A549 (cell line): ENCODE results near the gene RAI14. TPM values are rescaled to one million over a fixed set of nuclear protein-coding genes. Genes with fewer than 3 reads are reported as not detected.

ENCODE experiments used
- ATAC-seq, 2 experiments: fragments of 200-7000 bp in 1 of 2; fragments of >200 bp in 1 of 2; cut with Nextera tagmentation in 1 of 2; cut with Tn5 transposase in 1 of 2; 3 replicates each; pipeline versions ENCODE4 v1.8.0 to v1.9.1; 2018 to 2020; ENCODE audit warnings: mild to moderate bottlenecking in 1 of 2, moderate library complexity in 1 of 2
- CTCF ChIA-PET: fragments of 300-600 bp; sonication (Branson Sonifier 250); formaldehyde crosslinking; extraction: SDS; loops from one replicate; lab custom pipeline; 2021; ENCODE audit warnings: antibody characterized with exemption, inconsistent platforms; lab: Yijun Ruan, JAX
- POLR2A ChIA-PET: fragments of 350-600 bp; formaldehyde crosslinking; extraction: SDS; loops from one replicate; lab custom pipeline; 2021; ENCODE audit warnings: antibody characterized with exemption, inconsistent platforms; lab: Yijun Ruan, JAX
- DNase-seq, 2 experiments: peaks; one replicate each; pipeline versions ENCODE4 v3.0.0 to v3.0.0-alpha.2; 2011 to 2016; ENCODE audit warnings: low read depth in 1 of 2, low spot score in 1 of 2
- FAIRE-seq: peaks from 2 replicates; lab custom pipeline; 2011; peaks lifted over from hg19 to GRCh38; lab: Jason Lieb, UNC
- H3K27ac ChIP-seq, 2 experiments: fragments of >200 bp; sonication (Bioruptor Twin); formaldehyde crosslinking; 3 replicates each; pipeline ENCODE4 v1.5.1; 2016 to 2017
- H3K4me1 ChIP-seq: fragments of >200 bp; sonication (Bioruptor Twin); formaldehyde crosslinking; 3 replicates; pipeline ENCODE4 v1.6.1; 2016
- H3K4me2 ChIP-seq: fragments of >200 bp; sonication (Bioruptor Twin); formaldehyde crosslinking; 3 replicates; pipeline ENCODE4 v1.6.1; 2016
- H3K4me3 ChIP-seq: fragments of >200 bp; sonication (Bioruptor Twin); formaldehyde crosslinking; 3 replicates; pipeline ENCODE4 v1.5.1; 2016
- H3K9me3 ChIP-seq: fragments of >200 bp; sonication (Bioruptor Twin); formaldehyde crosslinking; 3 replicates; pipeline ENCODE4 v1.6.1; 2016
- CBX8 ChIP-seq: fragments of 200-600 bp; sonication (generic); IDR thresholded peaks from 2 replicates; pipeline ENCODE4 v1.6.1; 2016
- CEBPB ChIP-seq, 2 experiments: fragments of >200 bp in 1 of 2; sonication (Bioruptor Twin) in 1 of 2; formaldehyde crosslinking in 1 of 2; IDR thresholded peaks; 2 replicates each; pipeline ENCODE4 v1.6.1; 2012 to 2016
- CTCF ChIP-seq: fragments of >200 bp; sonication (Bioruptor Twin); formaldehyde crosslinking; IDR thresholded peaks from 3 replicates; pipeline ENCODE4 v1.5.1; 2016
- ELK1 ChIP-seq: fragments of 150-350 bp; IDR thresholded peaks from 2 replicates; pipeline ENCODE4 v1.6.1; 2014; ENCODE audit warnings: low read depth, mild to moderate bottlenecking, low read length
- ESRRA ChIP-seq: fragments of 150-350 bp; IDR thresholded peaks from 2 replicates; pipeline ENCODE4 v1.6.1; 2014; ENCODE audit warnings: mild to moderate bottlenecking, low read length, borderline replicate concordance
- FOSL2 ChIP-seq, 2 experiments: fragments of 450-650 bp in 1 of 2; fragments of >200 bp in 1 of 2; sonication (Bioruptor Twin) in 1 of 2; formaldehyde crosslinking; IDR thresholded peaks; 2 replicates each; pipeline versions ENCODE4 v1.5.0 to v1.6.1; 2016 to 2020; ENCODE audit warnings: mild to moderate bottlenecking in 1 of 2, moderate library complexity in 1 of 2
- GATA3 ChIP-seq: IDR thresholded peaks from 2 replicates; pipeline ENCODE4 v1.6.1; 2012; ENCODE audit warnings: borderline replicate concordance
- HES2 ChIP-seq: fragments of >200 bp; sonication (Bioruptor Twin); formaldehyde crosslinking; IDR thresholded peaks from 2 replicates; pipeline ENCODE4 v1.6.1; 2016
- HOXB5 ChIP-seq: fragments of 250-450 bp; sonication (Bioruptor Pico); IDR thresholded peaks from 2 replicates; pipeline ENCODE4 v1.5.0; 2020; ENCODE audit warnings: mild to moderate bottlenecking, moderate library complexity
- KDM5A ChIP-seq: fragments of 200-600 bp; sonication (generic); IDR thresholded peaks from 2 replicates; pipeline ENCODE4 v1.6.1; 2016; ENCODE audit warnings: antibody characterized with exemption, mild to moderate bottlenecking
- MAX ChIP-seq: IDR thresholded peaks from 2 replicates; pipeline ENCODE4 v1.6.1; 2012
- MAZ ChIP-seq: fragments of 150-350 bp; IDR thresholded peaks from 2 replicates; pipeline ENCODE4 v1.6.1; 2014; ENCODE audit warnings: antibody characterized with exemption, low read depth, low read length, borderline replicate concordance
- NR3C1 ChIP-seq: fragments of >200 bp; sonication (Bioruptor Twin); formaldehyde crosslinking; IDR thresholded peaks from 3 replicates; pipeline ENCODE4 v1.6.1; 2017
- PBX3 ChIP-seq: IDR thresholded peaks from 2 replicates; pipeline ENCODE4 v1.6.1; 2012
- POLR2A ChIP-seq: IDR thresholded peaks from 2 replicates; pipeline ENCODE4 v1.6.1; 2012; ENCODE audit warnings: mild to moderate bottlenecking, low read length
- RAD21 ChIP-seq, 2 experiments: fragments of >200 bp in 1 of 2; sonication (Bioruptor Twin) in 1 of 2; formaldehyde crosslinking in 1 of 2; IDR thresholded peaks in 1 of 2; conservative IDR thresholded peaks in 1 of 2; 2 replicates in 1 of 2; 3 replicates in 1 of 2; pipeline ENCODE4 v1.6.1; 2012 to 2018; ENCODE audit warnings: inconsistent platforms in 1 of 2
- RARB ChIP-seq: fragments of 250-450 bp; sonication (Bioruptor Pico); IDR thresholded peaks from 2 replicates; pipeline ENCODE4 v1.8.0; 2021; ENCODE audit warnings: mild to moderate bottlenecking, moderate library complexity
- RCOR1 ChIP-seq: fragments of 150-350 bp; IDR thresholded peaks from 2 replicates; pipeline ENCODE4 v1.6.1; 2014; ENCODE audit warnings: antibody characterized with exemption, low read length, low read depth
- REST ChIP-seq: fragments of 200-600 bp; sonication (generic); IDR thresholded peaks from 2 replicates; pipeline ENCODE4 v1.6.1; 2016; ENCODE audit warnings: antibody characterized with exemption, mild to moderate bottlenecking, moderate library complexity
- RFX5 ChIP-seq: fragments of 450-650 bp; IDR thresholded peaks from 2 replicates; pipeline ENCODE4 v1.7.1; 2014; ENCODE audit warnings: antibody characterized with exemption, mild to moderate bottlenecking, moderate library complexity
- RNF2 ChIP-seq: fragments of 200-600 bp; sonication (generic); IDR thresholded peaks from 2 replicates; pipeline ENCODE4 v1.6.1; 2016; ENCODE audit warnings: low read depth, mild to moderate bottlenecking, antibody characterized with exemption, moderate library complexity, borderline replicate concordance
- SMC3 ChIP-seq: fragments of >200 bp; sonication (Bioruptor Twin); formaldehyde crosslinking; IDR thresholded peaks from 3 replicates; pipeline ENCODE4 v1.6.1; 2018; ENCODE audit warnings: inconsistent platforms
- TFCP2L1 ChIP-seq: fragments of 250-450 bp; sonication (Bioruptor Pico); IDR thresholded peaks from 2 replicates; pipeline ENCODE4 v1.5.0; 2021; ENCODE audit warnings: mild to moderate bottlenecking
- TP53 ChIP-seq: fragments of 250-450 bp; sonication (Bioruptor Pico); IDR thresholded peaks from 2 replicates; pipeline ENCODE4 v1.5.0; 2021; ENCODE audit warnings: mild to moderate bottlenecking, moderate library complexity
- ZFP36 ChIP-seq: fragments of 450-650 bp; IDR thresholded peaks from 2 replicates; pipeline ENCODE4 v1.6.1; 2014; ENCODE audit warnings: borderline replicate concordance; ENCODE audit not compliant: partially characterized antibody
- ZNF302 ChIP-seq: fragments of 250-450 bp; sonication (Bioruptor Pico); IDR thresholded peaks from 2 replicates; pipeline ENCODE4 v1.9.0; 2021; ENCODE audit warnings: inconsistent platforms, mild to moderate bottlenecking, moderate library complexity
- ZSCAN20 ChIP-seq: fragments of 250-450 bp; sonication (Bioruptor Pico); IDR thresholded peaks from 2 replicates; pipeline ENCODE4 v1.8.0; 2022; ENCODE audit warnings: mild to moderate bottlenecking, moderate library complexity
- WGBS: methylation state at CpG from one replicate; pipeline ENCODE4 v1.1.6; 2017; ENCODE audit errors: missing lambda C conversion rate; 5-methylcytosine and 5-hydroxymethylcytosine counted together
- polyA plus RNA-seq, 4 experiments: library from polyadenylated mRNA; depleted of rRNA in 3 of 4; stranded (reverse); fragments of >200 nt; fragmentation: RNase III in 1 of 4; extraction: RNeasy Plus Mini Kit Qiagen cat#74134 plus additional on column Dnase treatment in 1 of 4; gene quantifications; 2 replicates in 3 of 4; 3 replicates in 1 of 4; pipeline ENCODE4 v1.2.3, GENCODE V29; 2011 to 2017

The RAI14 gene
- polyA plus RNA-seq, 2 of the 4 experiments (the other 2 are of a cell fraction) = 71.9 to 97.7 TPM

GRCh38 chr5:34728236-34728635, 72.1 kb downstream of the RAI14 start:
- DNase-seq (no peak), FAIRE-seq (no peak), ATAC-seq (no peak)
- H3K4me2 ChIP-seq = no peak overlapping the region
- no peak overlapping the region for H3K4me3 ChIP-seq
- TF ChIP-seq RFX5 (no peak), REST (no peak), GATA3 (no peak), HES2 (no peak), TFCP2L1 (CRISPR knock-in tag) (no peak), NR3C1 (no peak), RCOR1 (no peak), CBX8 (no peak), HOXB5 (no peak), TP53 (CRISPR knock-in tag) (no peak), MAX (no peak), ESRRA (no peak), FOSL2 (IDR thresholded peaks at IDR 0.05) (no peak), FOSL2 (CRISPR knock-in tag; IDR thresholded peaks at IDR 0.05) (no peak), ZNF302 (CRISPR knock-in tag) (no peak), RNF2 (no peak), ELK1 (no peak), RAD21 (conservative IDR thresholded peaks at IDR 0.05 in 1 of 2, IDR thresholded peaks at IDR 0.05 in 1 of 2) (no peak), KDM5A (no peak)
- WGBS = 85% methylated on average over 4 of the region's 4 CpGs
- peaks cover 18% of the 10 kb centered on the region for H3K4me1 ChIP-seq
- ChIA-PET CTCF (interaction anchor here (1.0 kb wide), 1 partner anchor 251 kb away, joined by 4 read pairs; no protein-coding TSS in a partner anchor), POLR2A (no interaction called here)
- peaks cover 11% of the 10 kb centered on the region; the same call in 2 of the 3 replicates for H3K9me3 ChIP-seq
- no peak overlapping the region for H3K27ac ChIP-seq

GRCh38 chr5:34731435-34732232, 75.5 kb downstream of the RAI14 start:
- TF ChIP-seq ZSCAN20 (CRISPR knock-in tag) (no peak), POLR2A (no peak), MAZ (no peak), TP53 (CRISPR knock-in tag) (no peak), MAX (no peak), SMC3 (no peak), RARB (CRISPR knock-in tag) (no peak), CBX8 (no peak), CTCF (no peak), CEBPB (IDR thresholded peaks at IDR 0.05) (no peak), PBX3 (no peak), ZFP36 (no peak)
- TF ChIP-seq, all 56 proteins: peak for 0
- no peak for FAIRE-seq
- peak; percentile 24 to 46; a peak in 4 of 6 replicates for ATAC-seq
- Histone ChIP-seq H3K4me2 (peak overlapping the region; percentile 35), H3K9me3 (peaks cover 7% of the 10 kb centered on the region; the same call in 2 of the 3 replicates), H3K27ac (peak overlapping the region in 1 of 2 experiments; percentile 50; a peak in 2 of 6 replicates), H3K4me1 (peaks cover 35% of the 10 kb centered on the region), H3K4me3 (no peak overlapping the region)
- POLR2A ChIA-PET = interaction anchor here (0.7 kb wide), 2 partner anchors 46 to 92 kb away, joined by 3 to 6 read pairs; no protein-coding TSS in a partner anchor
- DNase-seq = no peak
- 48% methylated on average over 6 of the region's 6 CpGs for WGBS
- CTCF ChIA-PET = interaction anchor here (0.8 kb wide), 1 partner anchor 132 kb away, joined by 3 read pairs; no protein-coding TSS in a partner anchor
